GM13976 (cell line): ENCODE results near the gene CDC42SE2.
"Not testable (repeated sequence)": the region's sequence is repeated elsewhere in the genome, so short reads cannot be mapped to it uniquely, and the experiment has no call there.

Source experiments
- DNase-seq: peaks from one replicate; pipeline ENCODE4 v3.0.0; 2012; ENCODE audit warnings: low spot score
- in situ Hi-C: fragments of 300-500 bp; cut with MboI; formaldehyde crosslinking; loops from one replicate; pipeline ENCODE4 v1.12.0; 2022; ENCODE audit warnings: low sequenced_read_pairs, mixed read lengths, inconsistent platforms; ENCODE audit not compliant: unreplicated experiment
- TF ChIP-seq, protein P1 (sequence below): IDR thresholded peaks from 2 replicates; pipeline ENCODE4 v1.5.1; 2012; ENCODE audit warnings: borderline replicate concordance, mild to moderate bottlenecking; ENCODE audit not compliant: insufficient read depth; ENCODE audit errors: extremely low read depth, missing control alignments, control extremely low read depth

CDC42SE2 gene

GRCh38 chr5:131274326-131275063, 10.6 kb downstream of the CDC42SE2 start:
- in situ Hi-C loops, result loop anchor here (10.0 kb wide), 1 partner anchor 110 kb away; the partner anchor contains the start of gene HINT1

GRCh38 chr5:131276072-131276471, 12.2 kb downstream of the CDC42SE2 start:
- TF ChIP-seq, protein P1, sequence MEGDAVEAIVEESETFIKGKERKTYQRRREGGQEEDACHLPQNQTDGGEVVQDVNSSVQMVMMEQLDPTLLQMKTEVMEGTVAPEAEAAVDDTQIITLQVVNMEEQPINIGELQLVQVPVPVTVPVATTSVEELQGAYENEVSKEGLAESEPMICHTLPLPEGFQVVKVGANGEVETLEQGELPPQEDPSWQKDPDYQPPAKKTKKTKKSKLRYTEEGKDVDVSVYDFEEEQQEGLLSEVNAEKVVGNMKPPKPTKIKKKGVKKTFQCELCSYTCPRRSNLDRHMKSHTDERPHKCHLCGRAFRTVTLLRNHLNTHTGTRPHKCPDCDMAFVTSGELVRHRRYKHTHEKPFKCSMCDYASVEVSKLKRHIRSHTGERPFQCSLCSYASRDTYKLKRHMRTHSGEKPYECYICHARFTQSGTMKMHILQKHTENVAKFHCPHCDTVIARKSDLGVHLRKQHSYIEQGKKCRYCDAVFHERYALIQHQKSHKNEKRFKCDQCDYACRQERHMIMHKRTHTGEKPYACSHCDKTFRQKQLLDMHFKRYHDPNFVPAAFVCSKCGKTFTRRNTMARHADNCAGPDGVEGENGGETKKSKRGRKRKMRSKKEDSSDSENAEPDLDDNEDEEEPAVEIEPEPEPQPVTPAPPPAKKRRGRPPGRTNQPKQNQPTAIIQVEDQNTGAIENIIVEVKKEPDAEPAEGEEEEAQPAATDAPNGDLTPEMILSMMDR, result no peak
- no peak for DNase-seq
- in situ Hi-C loops, result loop anchor here (10.0 kb wide), 1 partner anchor 111 kb away; the partner anchor contains the start of gene HINT1

More at GRCh38 chr5:131274326-131275063, 10.6 kb downstream of the CDC42SE2 start:
- TF ChIP-seq, protein P1, result no peak
- DNase-seq, result no peak

DNA sequence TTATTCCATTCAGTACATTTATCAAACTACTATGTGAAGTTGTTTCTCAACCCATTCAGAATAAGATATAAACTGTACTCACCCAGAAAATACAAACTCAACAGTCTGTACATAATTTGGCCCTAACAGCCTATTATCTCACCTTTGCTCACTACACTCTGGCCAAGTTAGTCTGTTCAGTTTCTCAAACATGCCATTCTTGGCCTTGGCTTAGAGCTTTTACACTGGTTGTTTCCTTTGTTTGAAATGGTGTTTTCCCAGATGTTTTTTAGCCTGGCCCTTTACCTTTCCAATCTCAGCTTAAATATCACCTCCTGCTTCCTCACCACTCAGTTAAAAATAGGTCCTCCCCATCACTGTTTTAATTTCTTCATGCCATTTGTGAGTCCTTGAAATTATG, 13.6 kb downstream of the CDC42SE2 start:
- DNase-seq, result no peak
- TF ChIP-seq, protein P1, result no peak
- in situ Hi-C loops, result loop anchor here (10.0 kb wide), 1 partner anchor 113 kb away; the partner anchor contains the start of gene HINT1

DNA sequence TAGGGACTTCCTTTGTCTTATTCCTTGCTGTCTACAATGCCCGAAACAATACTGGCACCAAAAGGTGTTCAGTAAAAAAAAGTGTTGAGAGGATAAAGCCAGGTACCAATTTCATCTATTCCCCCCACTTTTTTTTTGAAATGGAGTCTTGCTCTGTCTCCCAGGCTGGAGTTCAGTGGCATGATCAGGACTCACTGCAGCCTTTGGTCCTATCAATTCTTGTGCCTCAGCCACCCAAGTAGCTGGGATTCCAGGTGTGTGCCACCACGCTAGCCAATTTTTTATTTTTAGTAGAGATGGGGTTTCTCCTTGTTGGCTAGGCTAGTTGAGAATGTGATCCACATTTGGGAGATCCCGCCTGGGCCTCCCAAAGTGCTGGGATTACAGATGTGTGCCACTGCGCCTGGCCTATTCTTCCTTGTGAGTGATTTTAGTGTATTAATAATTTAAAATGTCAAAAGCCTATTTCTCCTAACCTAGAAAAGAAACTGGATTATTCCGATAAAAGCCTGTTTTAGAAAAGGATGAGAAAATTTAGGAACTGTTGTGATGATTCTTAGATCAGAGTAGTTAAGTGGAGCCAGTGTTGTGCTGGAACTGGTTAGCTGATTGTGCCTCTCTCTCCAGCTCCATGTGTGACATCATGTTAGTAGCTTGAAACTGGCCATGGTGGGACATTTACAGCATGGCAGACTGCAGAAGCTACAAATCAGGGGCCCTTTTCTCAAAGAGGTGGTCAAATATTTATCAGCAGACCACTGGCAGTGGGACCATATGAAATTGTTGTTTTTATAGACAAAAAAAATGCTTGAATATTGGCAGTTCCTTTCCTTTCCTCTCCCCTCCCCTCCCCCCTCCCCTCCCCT, 14.3 kb downstream of the CDC42SE2 start:
- no peak for DNase-seq

GRCh38 chr5:131278741-131279124, 14.9 kb downstream of the CDC42SE2 start:
- not testable (repeated sequence) for DNase-seq
- in situ Hi-C loops, result loop anchor here (10.0 kb wide), 1 partner anchor 114 kb away; the partner anchor contains the start of gene HINT1

More for the DNA sequence above, 14.3 kb downstream of the CDC42SE2 start:
- TF ChIP-seq, protein P1, result no peak
- in situ Hi-C loops, result loop anchor here (10.0 kb wide), 1 partner anchor 113 kb away; the partner anchor contains the start of gene HINT1

- DNase-seq, result peak; percentile 45
- in situ Hi-C loops, result loop anchor here (10.0 kb wide), 1 partner anchor 114 kb away; the partner anchor contains the start of gene HINT1
- TF ChIP-seq, protein P1, result no peak
These were observed 15.4 kb downstream of the CDC42SE2 start for GRCh38 chr5:131279204-131279603.
